D721Med (cell line): ENCODE data around the gene OSTF1.

Experiments used
- DNase-seq: peaks from one replicate; pipeline ENCODE4 v3.0.0; 2011; ENCODE audit warnings: low spot score; ENCODE audit not compliant: insufficient read length
- FAIRE-seq: peaks from 2 replicates; lab custom pipeline; 2011; peaks lifted over from hg19 to GRCh38; lab: Jason Lieb, UNC
- CTCF ChIP-seq: IDR thresholded peaks from 2 replicates; pipeline ENCODE4 v1.5.1; 2012; ENCODE audit warnings: mild to moderate bottlenecking, control low read depth; ENCODE audit not compliant: insufficient read depth; ENCODE audit errors: missing control alignments

The OSTF1 gene

GRCh38 chr9:75067894-75068293 is 20.4 kb upstream of the OSTF1 start:
- FAIRE-seq (no peak), DNase-seq (no peak)
- no peak for TF ChIP-seq CTCF

- FAIRE-seq: no peak
- no peak for DNase-seq
Observed at GRCh38 chr9:75069171-75069570, 19.1 kb upstream of the OSTF1 start.

GRCh38 chr9:75071530-75072122 is 16.7 kb upstream of the OSTF1 start:
- TF ChIP-seq CTCF: no peak
- DNase-seq: no peak
- no peak for FAIRE-seq

More at GRCh38 chr9:75069171-75069570, 19.1 kb upstream of the OSTF1 start:
- no peak for TF ChIP-seq CTCF

GRCh38 chr9:75072895-75073294 is 15.4 kb upstream of the OSTF1 start:
- DNase-seq (no peak), FAIRE-seq (no peak)
- no peak for TF ChIP-seq CTCF

GRCh38 chr9:75081632-75082031 is 6.7 kb upstream of the OSTF1 start:
- FAIRE-seq (no peak), DNase-seq (no peak)
- TF ChIP-seq CTCF: no peak

GRCh38 chr9:75083188-75083970 is 4.9 kb upstream of the OSTF1 start:
- TF ChIP-seq CTCF: no peak
- no peak for FAIRE-seq

GRCh38 chr9:75084081-75084672 is 4.1 kb upstream of the OSTF1 start:
- FAIRE-seq (no peak), DNase-seq (no peak)
- no peak for TF ChIP-seq CTCF

More at GRCh38 chr9:75083188-75083970, 4.9 kb upstream of the OSTF1 start:
- no peak for DNase-seq
